ENCODE measurements around the gene VPS33B.
A peak's percentile ranks its signal among the peaks of the same experiment; 100 is the strongest.
"Not testable (repeated sequence)": the region's sequence is repeated elsewhere in the genome, so short reads cannot be mapped to it uniquely, and the experiment has no call there.

Gene VPS33B

DNA sequence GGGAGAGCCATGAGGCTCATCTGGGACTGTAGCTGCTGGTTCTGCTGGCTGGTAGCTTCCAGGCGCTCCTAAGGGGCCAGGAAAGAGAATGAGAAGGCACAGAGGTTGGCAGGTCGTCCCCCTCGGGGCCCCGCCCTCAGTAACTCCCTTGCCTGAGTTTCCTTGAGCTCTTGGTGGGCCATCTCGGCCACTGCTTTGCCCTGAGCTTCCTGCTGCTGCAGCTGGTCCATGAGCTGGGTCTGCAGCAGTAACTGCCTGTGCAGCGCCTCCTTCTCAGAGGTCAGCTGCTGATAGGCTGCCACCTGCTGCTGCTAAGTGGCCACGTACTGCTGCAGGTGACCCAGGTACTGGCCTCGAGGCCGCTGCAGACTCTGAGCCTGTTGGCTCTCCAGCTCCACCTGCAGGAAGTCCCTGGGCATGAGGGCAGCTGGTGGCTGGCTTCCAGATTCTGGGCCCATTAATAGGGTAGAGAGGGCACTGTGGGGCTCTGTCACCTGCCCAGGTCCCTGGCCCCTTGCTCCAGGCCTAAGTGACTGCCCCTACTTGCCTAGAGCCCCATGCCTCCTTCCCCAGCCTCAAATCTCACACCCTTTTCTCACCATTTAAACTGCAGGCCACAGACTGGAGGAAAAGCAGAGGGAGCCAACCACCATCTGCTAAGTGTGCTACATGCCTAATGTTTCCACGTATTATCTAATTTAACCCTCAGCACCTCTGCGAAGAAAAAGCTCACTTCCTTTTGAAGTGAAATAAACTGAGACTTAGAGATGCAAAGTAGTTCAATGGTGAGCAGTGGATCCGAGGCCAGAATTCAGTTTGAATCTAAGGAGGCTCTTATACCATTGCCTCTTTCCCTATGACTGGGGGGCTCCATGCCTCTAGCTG is 10.8 kb upstream of the VPS33B start:
- no peak for DNase-seq (ENCODE audit: low read depth, low spot score)

DNA sequence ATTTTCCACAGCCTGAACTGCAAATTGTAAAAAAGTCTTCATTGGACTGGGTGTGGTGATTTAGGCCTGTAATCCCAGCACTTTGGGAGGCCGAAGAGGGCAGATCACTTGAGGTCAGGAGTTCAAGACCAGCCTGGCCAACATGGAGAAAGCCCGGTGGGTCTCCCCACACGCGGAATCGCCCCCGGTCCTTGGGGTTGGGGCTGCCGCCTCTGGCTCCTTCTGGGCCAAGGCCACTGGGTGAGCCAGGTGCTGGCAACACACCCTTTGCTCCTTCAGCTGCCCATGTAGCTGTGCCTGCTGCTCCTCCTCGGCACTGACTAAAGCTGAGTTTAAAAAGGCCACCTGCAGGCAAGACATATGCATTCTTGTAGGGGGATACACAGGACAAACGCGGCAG is 9.4 kb upstream of the VPS33B start:
- no peak for DNase-seq (ENCODE audit: low read depth, low spot score)

DNA sequence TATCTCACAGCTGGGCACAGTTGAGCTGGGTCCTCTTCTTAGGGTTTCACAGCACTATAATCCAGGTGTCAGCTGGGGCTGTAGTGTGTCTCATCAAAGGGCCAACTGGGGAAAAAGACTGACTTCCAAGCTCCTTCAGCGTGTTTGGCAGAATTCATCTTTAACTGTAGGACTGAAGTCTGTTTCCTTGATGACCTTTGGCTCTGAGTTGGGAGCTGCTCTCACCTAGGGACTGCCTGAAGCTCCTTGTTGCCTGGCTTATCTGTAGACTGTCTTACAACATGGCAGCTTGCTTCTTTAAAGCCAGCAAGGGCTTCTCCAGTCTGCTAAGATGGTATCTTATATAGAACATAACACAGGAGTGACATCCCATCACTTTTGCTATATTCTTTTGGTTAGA is 5.3 kb upstream of the VPS33B start:
- DNase-seq (ENCODE audit: low read depth, low spot score): no peak

DNA sequence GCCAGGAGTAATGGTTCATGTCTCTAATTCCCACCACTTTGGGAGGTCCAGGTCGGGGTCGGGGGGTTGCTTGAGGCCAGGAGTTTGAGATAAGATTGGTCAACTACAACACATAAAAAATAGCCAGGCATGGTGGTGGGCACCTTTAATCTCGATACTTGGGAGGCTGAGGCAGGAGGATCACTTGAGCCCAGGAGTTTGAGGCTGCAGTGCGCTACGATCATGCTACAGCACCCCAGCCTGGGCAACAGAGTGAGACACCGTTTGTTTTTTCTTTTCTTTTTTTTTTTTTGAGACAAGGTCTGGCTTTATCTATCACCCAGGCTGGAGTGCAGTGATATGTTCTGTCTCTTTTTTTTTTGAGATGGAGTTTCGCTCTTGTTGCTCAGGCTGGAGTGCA is 1.3 kb upstream of the VPS33B start:
- DNase-seq (ENCODE audit: low read depth, low spot score): no peak

DNA sequence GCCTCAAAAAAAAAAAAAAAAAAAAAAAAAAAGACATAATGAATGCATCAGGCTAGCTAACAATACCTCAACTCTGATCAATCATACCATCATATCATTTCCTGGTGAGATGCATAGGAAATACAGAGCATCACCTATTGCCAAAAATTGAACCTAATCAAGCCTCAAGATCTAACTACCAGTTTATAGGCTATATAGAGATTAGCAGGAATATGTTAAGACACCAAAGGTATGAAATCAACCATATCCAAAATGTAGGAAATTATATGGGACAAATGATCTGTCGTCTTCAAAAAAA is 387 bp upstream of the VPS33B start:
- no peak for DNase-seq (ENCODE audit: low read depth, low spot score)

DNA sequence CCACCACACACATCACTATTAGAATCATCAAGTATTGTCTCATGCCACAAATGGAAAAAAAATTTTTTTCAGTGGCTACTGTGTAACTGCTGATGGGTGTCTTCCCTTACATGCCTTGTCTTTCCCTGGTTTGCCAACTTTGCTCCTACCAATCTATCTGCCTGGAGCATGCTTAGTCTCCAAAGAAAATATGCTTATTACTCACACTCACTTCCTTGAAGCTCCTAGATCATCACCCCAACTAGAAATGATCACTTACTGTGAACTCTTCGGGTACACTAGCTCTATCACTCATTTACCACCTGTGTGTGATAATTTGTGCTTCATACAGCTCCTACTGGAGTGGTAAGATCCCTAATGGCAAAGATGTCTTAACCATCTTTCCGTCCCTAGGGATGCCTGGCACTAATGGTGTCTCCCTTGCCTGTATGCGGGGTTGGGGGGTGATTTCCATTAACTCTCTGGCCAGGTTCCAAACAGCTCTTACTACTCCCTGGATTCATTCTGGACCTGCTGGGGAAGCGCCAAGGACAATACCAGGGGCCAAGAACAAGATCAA is 799 bp downstream of the VPS33B start:
- no peak for DNase-seq (ENCODE audit: low read depth, low spot score)

DNA sequence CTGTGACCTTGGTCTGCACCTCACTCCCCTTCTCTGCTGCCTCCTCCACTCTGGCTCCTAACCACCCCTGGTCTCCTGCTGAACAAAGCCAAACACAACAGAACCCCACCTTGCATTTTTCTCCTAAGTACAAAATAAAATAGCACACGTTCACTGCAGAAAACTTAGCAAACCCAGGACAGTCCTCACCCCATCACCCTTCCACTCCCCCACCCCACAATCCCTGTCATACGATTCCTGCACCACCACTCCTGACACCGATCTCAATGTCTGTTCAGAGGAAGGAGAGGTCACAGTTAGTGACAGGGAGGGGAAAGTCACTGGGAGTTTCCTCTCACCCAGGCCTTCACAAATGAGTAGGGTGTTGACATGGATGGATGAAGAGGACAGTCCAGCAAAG is 4.2 kb downstream of the VPS33B start:
- no peak for DNase-seq (ENCODE audit: low read depth, low spot score)

DNA sequence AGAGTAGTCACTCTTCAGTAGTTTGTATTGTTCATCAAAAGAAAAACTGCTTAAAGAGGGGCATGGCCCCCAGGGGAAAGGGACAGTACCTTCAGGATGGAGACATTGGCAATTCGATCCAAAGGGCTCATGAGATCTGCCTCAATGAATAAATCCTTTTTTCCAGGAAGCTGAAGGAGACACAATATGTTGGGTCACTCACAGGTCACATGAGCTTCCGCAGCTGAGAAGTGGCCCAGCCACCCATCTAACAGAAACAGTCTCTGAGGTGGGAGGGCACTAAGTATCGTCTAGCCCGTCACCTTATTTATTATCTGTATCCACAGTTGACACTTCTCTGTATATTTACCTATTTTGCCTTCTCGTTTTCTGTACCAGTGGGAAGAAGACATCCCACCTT is 4.7 kb downstream of the VPS33B start:
- no peak for DNase-seq (ENCODE audit: low read depth, low spot score)

DNA sequence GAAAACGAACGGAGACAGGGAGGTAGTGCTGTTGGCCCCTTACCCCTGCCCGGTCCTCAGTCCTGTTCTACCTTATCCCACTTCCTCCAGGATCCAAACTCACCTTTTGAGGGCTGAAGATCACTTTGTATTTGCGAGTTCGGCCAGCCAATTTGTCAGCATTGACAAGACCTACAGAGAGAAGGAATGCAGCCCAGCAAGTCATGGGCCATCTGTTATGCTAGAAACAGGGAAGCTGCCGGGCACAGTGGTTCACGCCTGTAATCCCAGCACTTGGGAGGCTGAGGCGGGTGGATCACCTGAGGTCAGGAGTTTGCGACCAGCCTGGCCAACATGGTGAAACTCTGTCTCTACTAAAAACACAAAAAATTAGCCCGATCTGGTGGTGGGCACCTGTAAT is 8.7 kb downstream of the VPS33B start:
- not testable (repeated sequence) for DNase-seq (ENCODE audit: low read depth, low spot score)

DNA sequence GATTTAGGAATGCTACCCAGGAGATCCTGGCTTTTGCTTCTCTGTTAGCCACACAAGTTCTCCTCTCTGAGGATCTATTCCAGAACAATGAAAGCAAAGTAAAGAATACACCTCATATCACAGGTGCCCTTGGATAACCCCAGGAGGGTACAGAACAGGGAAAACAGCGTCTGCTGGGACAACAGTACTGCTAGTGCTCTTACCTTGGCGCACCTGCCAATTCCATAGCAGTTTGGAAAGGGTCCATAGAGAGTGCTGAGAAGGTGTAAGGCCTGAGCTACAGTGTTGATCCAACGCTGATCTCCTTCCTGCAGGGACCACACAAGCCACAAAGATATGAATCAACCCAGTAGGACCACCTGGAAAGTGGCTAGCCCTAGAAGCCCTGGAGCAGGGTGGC is 15.1 kb downstream of the VPS33B start:
- no peak for DNase-seq (ENCODE audit: low read depth, low spot score)

DNA sequence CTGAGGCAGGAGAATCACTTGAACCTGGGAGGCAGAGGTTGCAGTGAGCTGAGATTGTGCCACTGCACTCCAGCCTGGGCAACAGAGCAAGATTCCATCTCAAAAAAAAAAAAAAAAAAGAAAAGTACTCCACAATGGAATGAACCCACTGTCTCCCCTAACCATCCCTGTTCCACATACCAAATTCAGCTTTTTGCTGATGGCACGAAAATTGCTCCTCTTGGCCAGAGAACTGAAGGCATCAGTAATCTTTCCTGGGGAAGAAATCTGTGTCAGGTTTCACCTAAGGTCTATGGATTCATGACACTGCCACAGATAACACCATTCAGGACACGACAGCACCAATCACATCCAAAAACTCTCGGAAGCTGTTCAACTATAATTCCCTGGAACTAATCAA is 21.2 kb downstream of the VPS33B start:
- no peak for DNase-seq (ENCODE audit: low read depth, low spot score)

DNA sequence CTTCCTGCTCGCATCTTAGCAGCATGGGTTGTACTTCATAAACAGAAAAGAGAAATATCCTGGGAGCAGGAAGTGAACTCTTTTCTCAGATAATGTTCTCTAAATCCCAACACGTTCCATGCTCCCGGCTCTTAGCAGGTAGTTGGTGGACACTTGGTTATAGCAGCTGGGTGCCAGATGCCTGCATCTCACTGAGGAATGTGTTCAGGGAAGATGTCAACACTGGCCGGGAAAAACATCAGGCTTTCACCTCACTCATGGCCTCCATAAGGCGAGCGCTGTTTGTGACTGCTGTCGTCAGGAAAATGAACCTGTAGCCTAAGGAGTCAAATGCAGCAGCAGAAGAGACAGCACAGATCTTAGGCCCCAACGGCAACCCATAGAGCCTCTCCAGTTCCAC is 23.7 kb downstream of the VPS33B start:
- DNase-seq (ENCODE audit: low read depth, low spot score): no peak

DNA sequence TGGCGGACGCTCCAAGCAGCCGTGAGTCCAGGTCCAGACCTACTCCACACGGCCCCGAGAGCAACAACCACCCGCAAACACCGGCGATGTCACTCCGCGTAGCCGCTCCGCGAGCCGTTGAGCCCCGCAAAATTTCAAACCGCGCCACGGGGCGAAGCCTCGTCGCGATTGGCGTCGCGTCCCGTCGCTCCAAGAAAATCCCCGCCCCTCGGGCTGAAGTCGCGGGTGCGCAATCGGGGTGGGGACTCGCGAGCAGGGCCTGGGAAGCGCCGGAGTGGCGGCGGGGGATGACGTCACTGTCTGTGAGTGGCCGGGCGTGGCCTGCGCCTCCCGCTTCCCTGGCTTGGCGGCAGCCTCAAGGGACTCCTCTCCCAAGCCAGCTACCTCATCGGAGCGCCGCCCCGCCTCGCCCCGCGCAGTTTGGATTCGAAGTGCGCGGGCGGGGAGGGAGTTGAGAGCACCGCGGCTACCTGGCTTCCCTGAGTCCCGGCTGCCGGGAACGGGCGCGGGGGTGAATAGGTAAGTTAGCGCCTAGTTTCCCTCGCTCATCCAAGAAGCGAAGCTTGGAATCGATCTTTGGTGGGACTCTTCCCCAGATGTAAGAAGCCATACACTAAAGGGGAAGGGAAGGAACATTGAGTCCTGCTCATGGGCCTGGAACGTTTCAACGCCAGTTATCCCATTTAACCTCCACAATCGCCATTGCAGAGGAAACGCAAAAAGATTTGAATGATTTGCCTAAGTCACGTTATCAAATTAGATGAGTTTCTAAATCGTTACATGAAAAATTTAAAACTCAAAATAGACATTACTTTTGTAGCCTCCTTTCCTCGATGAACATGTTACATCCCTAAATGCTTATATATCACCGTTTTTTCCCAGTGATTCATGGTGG is 27.7 kb downstream of the VPS33B start, which contains the start of gene PRC1:
Gene PRC1, minus strand, starts transcription at position 119 of the 895 bp plus-strand sequence. Its CDS starts 118 bp downstream, at position 1.
- DNase-seq (ENCODE audit: low read depth, low spot score): peak; percentile 94

DNA sequence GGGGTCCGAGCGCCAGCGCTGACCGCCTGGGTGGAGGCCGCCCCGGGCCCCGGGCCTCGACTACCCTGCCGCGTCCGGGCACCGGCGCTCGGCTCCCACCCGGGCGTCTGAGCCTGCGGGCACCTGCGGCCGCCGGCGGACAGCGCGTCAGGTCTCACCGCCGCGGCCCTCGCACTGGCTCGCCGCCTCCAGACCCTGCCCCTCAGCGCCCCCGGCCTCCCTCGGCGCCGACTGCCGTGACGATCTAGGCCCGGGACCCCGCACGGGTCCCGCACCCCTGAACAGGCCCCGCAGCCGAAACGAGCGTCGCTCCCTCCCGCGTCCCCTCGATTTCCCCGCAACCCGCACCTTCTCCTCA is 28.4 kb downstream of the VPS33B start:
- DNase-seq (ENCODE audit: low read depth, low spot score): no peak

DNA sequence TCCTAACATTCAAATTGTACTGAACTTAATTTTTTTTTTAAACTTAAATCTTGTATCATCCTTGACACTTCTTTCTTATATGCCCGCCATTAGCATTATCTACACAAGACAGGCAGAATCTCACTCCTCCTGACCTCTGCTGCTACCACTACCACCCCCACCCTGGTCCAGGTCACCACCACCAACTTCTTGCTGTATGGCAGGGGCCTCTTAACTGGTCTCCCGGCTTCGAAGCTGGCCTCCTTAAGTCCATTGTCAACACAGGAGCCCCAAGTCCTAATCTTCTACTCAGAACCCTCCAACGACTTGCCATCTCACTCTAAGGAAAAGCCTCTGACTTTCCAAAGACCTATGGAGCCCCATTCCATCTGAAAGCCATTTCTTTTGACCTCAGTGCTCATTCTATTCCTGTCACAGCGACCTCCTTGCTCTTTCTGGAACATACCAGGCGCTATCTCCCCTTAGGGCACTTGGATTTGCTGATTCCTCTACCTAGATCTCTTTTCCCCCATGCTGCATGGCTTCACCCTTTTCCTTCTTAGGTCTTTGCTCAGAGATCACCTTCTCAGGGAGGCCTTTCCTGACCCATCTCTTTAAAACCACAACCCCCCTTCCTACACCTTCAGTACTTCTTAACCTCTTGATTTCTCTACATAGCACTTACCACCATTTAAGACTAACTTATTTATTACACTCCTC is 30.7 kb downstream of the VPS33B start:
- no peak for DNase-seq (ENCODE audit: low read depth, low spot score)

DNA sequence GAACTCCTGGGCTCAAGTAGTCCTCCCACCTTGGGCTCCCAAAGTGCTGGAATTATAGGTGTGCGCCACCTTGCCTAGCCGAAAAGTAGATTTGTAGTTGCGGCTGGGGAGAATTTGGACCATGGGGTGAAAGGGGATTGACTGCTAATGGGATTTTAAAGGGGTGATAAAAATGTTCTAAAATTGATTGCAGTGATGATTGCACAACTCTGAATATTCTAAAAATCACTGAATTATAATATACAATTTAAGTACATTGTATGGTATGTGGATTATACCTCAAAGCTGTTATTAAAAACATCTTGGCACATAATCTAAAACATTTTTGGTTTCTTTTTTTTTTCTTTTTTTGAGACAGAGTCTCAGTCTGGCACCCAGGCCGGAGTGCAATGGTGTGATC is 31.9 kb downstream of the VPS33B start:
- DNase-seq (ENCODE audit: low read depth, low spot score): no peak

DNA sequence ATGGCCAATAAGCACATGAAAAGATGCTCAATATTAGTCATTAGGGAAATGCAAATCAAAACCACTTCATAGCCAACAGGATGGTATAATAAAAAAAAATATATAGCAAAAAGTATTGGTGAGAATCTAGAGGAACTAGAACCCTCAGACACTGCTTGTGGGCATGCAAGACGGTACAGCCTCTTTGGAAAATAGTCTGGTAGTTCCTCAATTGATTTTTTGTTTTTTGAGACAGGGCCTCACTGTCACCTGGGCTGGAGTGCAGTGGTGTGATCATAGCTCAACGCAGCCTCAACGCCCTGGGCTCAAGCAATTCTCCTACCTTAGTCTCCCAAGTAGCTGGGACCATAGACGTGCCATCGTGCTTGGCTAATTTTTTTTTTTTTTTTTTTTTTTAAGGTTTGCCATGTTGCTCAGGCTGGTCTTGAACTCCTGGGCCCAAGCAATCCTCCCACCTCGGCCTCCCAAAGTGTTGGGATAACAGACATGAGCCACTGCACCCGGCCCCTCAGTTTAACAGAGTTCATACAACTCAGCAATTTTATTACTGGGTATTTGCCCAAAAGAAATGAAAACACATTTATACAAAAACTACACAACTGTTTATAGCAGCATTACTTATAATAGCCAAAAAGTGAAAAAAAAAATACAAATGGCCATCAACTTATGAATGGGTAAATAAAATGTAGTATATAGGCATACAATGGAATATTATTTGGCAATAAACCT is 33.2 kb downstream of the VPS33B start:
- no peak for DNase-seq (ENCODE audit: low read depth, low spot score)

DNA sequence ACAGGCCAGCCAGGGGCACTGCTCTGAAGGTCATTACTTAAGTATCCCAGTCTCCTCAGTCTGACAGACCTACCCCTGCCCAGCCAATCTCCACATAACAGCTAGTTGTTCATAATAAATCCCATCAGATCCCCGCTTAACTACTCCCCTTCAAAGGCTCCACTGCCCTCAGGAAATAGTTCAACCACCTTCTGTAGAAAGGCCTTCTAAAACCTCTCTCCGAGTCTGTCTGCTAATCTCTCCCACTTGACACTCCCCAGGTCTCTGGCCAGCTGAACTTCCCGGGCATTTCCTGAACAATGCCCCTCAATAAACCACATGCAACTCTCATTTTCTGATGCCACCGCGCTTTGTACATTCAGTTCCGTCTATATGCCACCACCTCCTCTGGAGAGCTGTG is 34.1 kb downstream of the VPS33B start:
- DNase-seq (ENCODE audit: low read depth, low spot score): no peak

DNA sequence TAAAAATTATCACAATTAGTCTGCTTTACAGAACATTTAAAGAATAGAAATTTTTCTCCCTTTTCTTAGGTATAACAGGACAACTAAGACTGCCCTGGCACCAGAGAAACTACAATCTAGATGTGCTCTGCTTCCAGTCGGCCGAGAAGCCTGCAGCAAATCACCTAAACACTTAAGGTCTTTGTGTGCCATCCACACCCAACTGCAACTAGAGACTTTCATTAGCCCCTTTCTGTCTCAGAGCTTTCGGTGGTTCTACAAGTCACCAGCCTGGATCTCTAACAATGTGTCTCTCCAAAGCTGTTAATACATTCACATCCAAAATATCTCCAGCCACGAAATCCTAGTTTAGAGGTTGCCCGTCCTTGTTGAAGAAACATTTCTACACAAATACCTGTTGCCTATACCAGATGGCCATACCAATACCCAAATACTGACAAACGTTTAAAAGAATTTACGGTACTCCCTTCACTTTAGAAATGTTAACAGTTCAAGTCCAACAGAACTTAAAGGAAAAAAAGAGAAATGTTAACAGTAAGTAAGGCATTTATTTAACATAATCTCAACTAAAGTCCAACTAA is 34.7 kb downstream of the VPS33B start:
- no peak for DNase-seq (ENCODE audit: low read depth, low spot score)

DNA sequence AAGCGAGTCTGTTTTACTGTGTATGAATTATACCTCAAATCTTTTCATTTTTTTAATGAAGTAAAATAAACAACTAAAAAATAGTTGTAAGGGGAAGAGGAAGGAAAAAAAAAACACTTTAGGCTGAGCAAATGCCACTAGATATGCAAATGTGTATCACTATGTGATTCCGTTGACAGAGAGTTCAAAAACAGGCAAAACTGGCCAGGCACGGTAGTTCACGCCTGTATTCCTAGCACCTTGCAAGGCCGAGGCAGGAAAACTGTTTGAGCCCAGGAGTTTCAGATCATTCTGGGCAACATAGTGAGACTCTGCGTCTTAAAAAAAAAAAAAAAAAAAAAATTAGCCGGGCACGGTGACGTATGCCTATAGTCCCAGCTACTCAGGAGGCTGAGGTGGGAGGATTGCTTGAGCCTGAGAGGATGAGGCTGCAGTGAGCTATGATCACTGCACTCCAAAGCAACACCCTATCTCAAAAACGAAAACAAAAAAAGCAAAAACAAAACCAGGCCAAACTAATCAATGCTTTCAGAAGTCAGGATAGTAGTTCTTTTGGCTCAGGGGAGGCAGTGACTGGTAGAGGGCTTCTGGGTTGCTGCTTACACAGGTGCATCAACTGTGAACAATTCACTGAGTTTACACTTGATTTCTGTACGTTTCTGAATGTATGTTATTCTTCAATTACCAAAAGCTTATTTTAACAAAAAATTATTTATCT is 35.4 kb downstream of the VPS33B start:
- DNase-seq (ENCODE audit: low read depth, low spot score): no peak
